SK-N-MC (cell line): ENCODE measurements around the gene NECAB2.

Source experiments
- EZH2 ChIP-seq: fragments of 200-600 bp; sonication (generic); IDR thresholded peaks from one replicate; pipeline ENCODE4 v1.6.1; 2017; ENCODE audit warnings: antibody characterized with exemption
- POLR2AphosphoS5 ChIP-seq: IDR thresholded peaks from 2 replicates; pipeline ENCODE4 v1.6.1; 2012; ENCODE audit warnings: mild to moderate bottlenecking, low read depth, low read length, borderline replicate concordance

DNA sequence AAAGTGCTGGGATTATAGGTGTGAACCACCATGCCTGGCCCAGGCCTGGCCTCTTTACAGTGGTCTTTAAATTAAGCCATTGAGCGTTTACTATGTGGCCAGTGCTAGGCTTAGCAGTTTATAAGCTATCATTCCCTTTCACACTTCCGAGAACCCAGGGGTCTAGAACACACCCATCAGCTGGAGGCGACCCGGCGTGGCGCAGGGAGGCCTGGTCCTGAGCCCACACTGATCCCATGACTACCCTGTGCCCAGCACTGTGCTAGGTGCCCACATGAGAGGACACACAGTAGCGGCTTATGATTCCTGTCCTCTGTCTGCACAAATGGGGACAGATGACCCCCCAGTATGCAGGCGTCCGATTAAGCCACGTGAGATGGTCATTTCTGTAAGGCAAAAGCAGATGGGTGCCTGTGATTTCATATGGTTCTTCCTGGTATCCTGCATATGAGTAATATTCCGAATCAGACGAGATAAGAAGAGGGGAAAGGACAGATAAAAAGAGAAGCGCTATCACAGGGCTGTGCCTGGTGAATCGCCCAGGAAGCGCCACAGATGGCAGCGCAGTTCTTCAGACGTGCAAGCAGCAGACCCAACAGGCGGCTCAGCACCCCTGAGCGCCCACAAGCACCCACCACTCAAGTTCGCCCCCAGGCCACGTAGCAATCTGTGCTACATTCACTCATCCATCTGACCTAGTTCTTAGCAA, 9.8 kb upstream of the NECAB2 start:
- TF ChIP-seq POLR2AphosphoS5: no peak
- TF ChIP-seq EZH2: no peak
